Endothelial cell of umbilical vein (primary cell): ENCODE data around the gene SYCP3. TPM values are rescaled to one million over a fixed set of nuclear protein-coding genes. Genes with fewer than 3 reads are reported as not detected.

Experiments used
- BruUV-seq: library from RNA; stranded (reverse); fragments of 400-500 nt; replicated peaks from 2 replicates; lab custom pipeline; 2021; lab: Mats Ljungman, UMichigan
- CTCF ChIA-PET: fragments of 300-600, 350-600 bp; sonication (Branson Sonifier 250); formaldehyde crosslinking; loops from one replicate; lab custom pipeline; 2021; ENCODE audit warnings: antibody characterized with exemption, inconsistent platforms; lab: Charles Lee
- POLR2A ChIA-PET: fragments of 300-600, 350-600 bp; sonication (Branson Sonifier 250); formaldehyde crosslinking; loops from one replicate; lab custom pipeline; 2021; ENCODE audit warnings: antibody characterized with exemption, inconsistent platforms; lab: Charles Lee
- DNase-seq: peaks from one replicate; pipeline ENCODE4 v3.0.0-alpha.2; 2011; ENCODE audit warnings: low read depth, low spot score
- FAIRE-seq: peaks from 2 replicates; lab custom pipeline; 2011; peaks lifted over from hg19 to GRCh38; lab: Jason Lieb, UNC
- H2AFZ ChIP-seq: 2 replicates; pipeline ENCODE4 v1.6.0; 2012; ENCODE audit warnings: low read depth, low read length, control low read depth, inconsistent platforms
- H3K27ac ChIP-seq: 2 replicates; pipeline ENCODE4 v1.5.1; 2011; ENCODE audit warnings: low read depth, mild to moderate bottlenecking, control low read depth, low read length, moderate library complexity; ENCODE audit not compliant: insufficient read depth
- H3K27me3 ChIP-seq, 2 experiments: 2 replicates each; pipeline versions ENCODE4 v1.6.0 to v1.6.1; 2011; ENCODE audit warnings: low read length in 2 of 2, mixed read lengths in 1 of 2; ENCODE audit not compliant: control insufficient read depth in 2 of 2, insufficient read depth in 2 of 2
- H3K36me3 ChIP-seq, 2 experiments: 2 replicates in 1 of 2; 3 replicates in 1 of 2; pipeline ENCODE4 v1.5.1; 2011; ENCODE audit warnings: low read length in 2 of 2, mild to moderate bottlenecking in 1 of 2, moderate library complexity in 1 of 2; ENCODE audit not compliant: control insufficient read depth in 2 of 2, insufficient read depth in 2 of 2; ENCODE audit errors: extremely low read depth in 1 of 2
- H3K4me1 ChIP-seq: 3 replicates; pipeline ENCODE4 v1.5.1; 2011; ENCODE audit warnings: mild to moderate bottlenecking, low read length; ENCODE audit not compliant: control insufficient read depth, insufficient read depth; ENCODE audit errors: extremely low read depth
- H3K4me2 ChIP-seq: 2 replicates; pipeline ENCODE4 v1.6.1; 2011; ENCODE audit warnings: low read length, control low read depth, mixed read lengths; ENCODE audit not compliant: insufficient read depth
- H3K4me3 ChIP-seq, 3 experiments: fragments of 200-600 bp in 1 of 3; sonication (generic), shearing (Covaris generic) in 1 of 3; replicated peaks in 1 of 3; 2 replicates each; pipeline ENCODE4 v1.5.1; 2011 to 2016; ENCODE audit warnings: control low read depth in 3 of 3, low read length in 3 of 3, mild to moderate bottlenecking in 2 of 3, inconsistent platforms in 1 of 3, low read depth in 1 of 3, moderate library complexity in 1 of 3; ENCODE audit not compliant: insufficient read depth in 1 of 3
- H3K79me2 ChIP-seq: 2 replicates; pipeline ENCODE4 v1.6.0; 2012; ENCODE audit warnings: low read length, inconsistent platforms; ENCODE audit not compliant: control insufficient read depth, insufficient read depth
- H3K9ac ChIP-seq: replicated peaks from 2 replicates; pipeline ENCODE3; 2011; ENCODE audit warnings: low read length, control low read depth; ENCODE audit not compliant: insufficient read depth; ENCODE audit errors: extremely low read depth
- H3K9me1 ChIP-seq: replicated peaks from 3 replicates; pipeline ENCODE4 v1.6.0; 2011; ENCODE audit warnings: mild to moderate bottlenecking, low read length; ENCODE audit not compliant: control insufficient read depth, insufficient read depth; ENCODE audit errors: extremely low read depth
- H3K9me3 ChIP-seq: replicated peaks from 2 replicates; pipeline ENCODE4 v1.5.1; 2012; ENCODE audit warnings: low read length, inconsistent platforms; ENCODE audit not compliant: control insufficient read depth, insufficient read depth
- H4K20me1 ChIP-seq: replicated peaks from 2 replicates; pipeline ENCODE3; 2011; ENCODE audit warnings: mild to moderate bottlenecking, low read length; ENCODE audit not compliant: control insufficient read depth, insufficient read depth; ENCODE audit errors: extremely low read depth
- CTCF ChIP-seq, 2 donors: IDR thresholded peaks; 1 replicate in 1 of 2; 2 replicates in 1 of 2; pipeline ENCODE4 v1.5.1; 2011; ENCODE audit warnings: low read length in 2 of 2, mild to moderate bottlenecking in 2 of 2, moderate library complexity in 2 of 2, control low read depth in 1 of 2, inconsistent platforms in 1 of 2, low read depth in 1 of 2; ENCODE audit not compliant: insufficient read depth in 1 of 2; ENCODE audit errors: extremely low read depth in 1 of 2
- EZH2 ChIP-seq: IDR thresholded peaks from 2 replicates; pipeline ENCODE4 v1.6.1; 2012; ENCODE audit warnings: borderline replicate concordance, low read depth, mild to moderate bottlenecking, moderate library complexity, low read length, inconsistent platforms; ENCODE audit not compliant: severe bottlenecking
- FOS ChIP-seq: IDR thresholded peaks from 2 replicates; pipeline ENCODE4 v1.6.1; 2011; ENCODE audit warnings: mild to moderate bottlenecking, low read length, moderate library complexity, borderline replicate concordance; ENCODE audit not compliant: insufficient read depth
- GATA2 ChIP-seq: IDR thresholded peaks from 2 replicates; pipeline ENCODE4 v1.7.0; 2011; ENCODE audit warnings: low read depth, mild to moderate bottlenecking, moderate library complexity, mixed read lengths, low read length; ENCODE audit not compliant: insufficient read length, insufficient read depth
- JUN ChIP-seq: IDR thresholded peaks from 2 replicates; pipeline ENCODE4 v1.6.1; 2011; ENCODE audit warnings: borderline replicate concordance, low read depth; ENCODE audit not compliant: insufficient read length, insufficient read depth
- MAX ChIP-seq: IDR thresholded peaks from 2 replicates; pipeline ENCODE4 v1.6.1; 2011; ENCODE audit not compliant: insufficient read depth, insufficient read length
- MYC ChIP-seq: IDR thresholded peaks from one replicate; pipeline ENCODE4 v1.6.1; 2011; ENCODE audit warnings: mild to moderate bottlenecking, low read depth, low read length
- POLR2A ChIP-seq: IDR thresholded peaks from 2 replicates; pipeline ENCODE4 v1.6.1; 2012; ENCODE audit warnings: low read depth, mild to moderate bottlenecking, control low read depth, low read length
- POLR2AphosphoS5 ChIP-seq: IDR thresholded peaks from 2 replicates; pipeline ENCODE4 v1.6.1; 2012; ENCODE audit warnings: low read depth, mild to moderate bottlenecking, control low read depth, low read length, moderate library complexity; ENCODE audit not compliant: insufficient read depth
- dilution Hi-C: fragments of 300-500 bp; cut with MboI; formaldehyde crosslinking; loops from one replicate; pipeline ENCODE4 v1.15.0; 2019; ENCODE audit warnings: low sequenced_read_pairs; ENCODE audit not compliant: extremely low pct_ligation_motif_present
- intact Hi-C: fragments of 100-400 bp; cut with micrococcal nuclease; formaldehyde crosslinking; loops from one replicate; pipeline ENCODE4 v1.10.0; 2022
- polyA plus RNA-seq, 4 experiments: library from polyadenylated mRNA; depleted of rRNA in 3 of 4; stranded (reverse) in 3 of 4; unstranded in 1 of 4; fragments of >200 nt; gene quantifications; 2 replicates each; pipeline versions ENCODE4 v1.2.1 to v1.2.3, GENCODE V29; 2011 to 2012; ENCODE audit warnings: missing spikeins in 1 of 4
- total RNA-seq: library from RNA; stranded (reverse); gene quantifications from 2 replicates; pipeline ENCODE4 v1.2.3, GENCODE V29; 2021

Gene SYCP3
- total and polyA plus RNA-seq, 2 donors (not counting 3 experiments of a cell fraction or from before 2014, with no cell fraction given), result 0.29 TPM; not detected in 1

GRCh38 chr12:101761781-101762180 is 22.5 kb upstream of the SYCP3 start:
- intact Hi-C loops (no loop called here), dilution Hi-C loops (no loop called here)
- Histone ChIP-seq H2AFZ (no peak overlapping the region), H3K4me3 (no peak overlapping the region), H3K4me1 (no peaks in the 10 kb centered on the region), H3K9ac (no peak overlapping the region), H3K36me3 (peaks cover 0 to 3% of the 10 kb centered on the region in 2 experiments), H3K4me2 (no peak overlapping the region), H3K9me3 (no peaks in the 10 kb centered on the region), H3K27me3 (no peaks in the 10 kb centered on the region), H3K9me1 (no peaks in the 10 kb centered on the region), H3K27ac (no peak overlapping the region), H3K79me2 (no peaks in the 10 kb centered on the region), H4K20me1 (no peaks in the 10 kb centered on the region)
- DNase-seq (no peak), FAIRE-seq (no peak)
- POLR2A ChIA-PET, result no interaction called here
- CTCF ChIA-PET, result interaction anchor here (1.0 to 3.9 kb wide), 3 partner anchors 10 to 78 kb away, joined by 3 to 33 read pairs (median 3); no protein-coding TSS in a partner anchor
- TF ChIP-seq MAX (no peak), POLR2AphosphoS5 (no peak)
- BruUV-seq, result no TSS peak

- H3K4me2 ChIP-seq, result no peak overlapping the region
- no peak overlapping the region for H3K9ac ChIP-seq
- no peaks in the 10 kb centered on the region for H4K20me1 ChIP-seq
- CTCF ChIA-PET, result interaction anchor here (0.9 to 3.9 kb wide), 5 partner anchors 10 to 347 kb away, joined by 3 to 33 read pairs (median 3); no protein-coding TSS in a partner anchor
- FAIRE-seq, result no peak
- POLR2A ChIA-PET, result no interaction called here
- dilution Hi-C loops, result no loop called here
- no peak overlapping the region for H3K4me3 ChIP-seq
- H3K9me1 ChIP-seq, result no peaks in the 10 kb centered on the region
- no peak overlapping the region for H2AFZ ChIP-seq
- no peaks in the 10 kb centered on the region for H3K27me3 ChIP-seq
- intact Hi-C loops, result no loop called here
- no peaks in the 10 kb centered on the region for H3K79me2 ChIP-seq
- H3K9me3 ChIP-seq, result no peaks in the 10 kb centered on the region
- H3K4me1 ChIP-seq, result no peaks in the 10 kb centered on the region
- TF ChIP-seq MAX (no peak), CTCF (IDR thresholded peaks at IDR 0.05; ENCODE audit: extremely low read depth in 1 of 2, insufficient read depth in 1 of 2, low read depth in 1 of 2, low read length in 2 of 2) (no peak), JUN (no peak), MYC (no peak), POLR2A (no peak), FOS (no peak), GATA2 (no peak), POLR2AphosphoS5 (no peak), EZH2 (no peak)
- BruUV-seq, result no TSS peak
- H3K27ac ChIP-seq, result no peak overlapping the region
- no peak for DNase-seq
- peaks cover 0 to 3% of the 10 kb centered on the region in 2 experiments for H3K36me3 ChIP-seq
Measured at GRCh38 chr12:101761350-101761749, 22.1 kb upstream of the SYCP3 start.
